B cell (primary cell): ENCODE results near the gene TMED1. TPM values are rescaled to one million over a fixed set of nuclear protein-coding genes. Genes with fewer than 3 reads are reported as not detected.
A peak's percentile ranks its signal among the peaks of the same experiment; 100 is the strongest.
"Not testable (repeated sequence)": the region's sequence is repeated elsewhere in the genome, so short reads cannot be mapped to it uniquely, and the experiment has no call there.

Experiments
- ATAC-seq: fragments of 200-7000 bp; cut with Tn5 transposase; one replicate; pipeline ENCODE4 v1.10.0; 2021; ENCODE audit warnings: low read depth, mild to moderate bottlenecking, moderate number of reproducible peaks, moderate library complexity
- CTCF ChIA-PET: fragments of 350-600 bp; sonication (Branson Sonifier 250); formaldehyde crosslinking; loops from one replicate; lab custom pipeline; 2021; ENCODE audit warnings: antibody characterized with exemption, inconsistent platforms; lab: Charles Lee
- POLR2A ChIA-PET: fragments of 350-600 bp; sonication (Branson Sonifier 250); formaldehyde crosslinking; loops from one replicate; lab custom pipeline; 2021; ENCODE audit warnings: antibody characterized with exemption; lab: Charles Lee
- DNase-seq: peaks from one replicate; pipeline ENCODE4 v3.0.0; 2013
- H2AFZ ChIP-seq: 2 replicates; pipeline ENCODE4 v1.6.1; 2012; ENCODE audit warnings: mild to moderate bottlenecking, low read depth, low read length; ENCODE audit not compliant: insufficient read depth, poor library complexity, severe bottlenecking
- H3K27ac ChIP-seq, 2 donors: 1 replicate in 1 of 2; 2 replicates in 1 of 2; pipeline ENCODE4 v1.5.1; 2012 to 2013; ENCODE audit warnings: low read length in 2 of 2, mild to moderate bottlenecking in 2 of 2, moderate library complexity in 1 of 2
- H3K27me3 ChIP-seq, 4 experiments: fragments of 200-600 bp in 1 of 4; sonication (generic) in 1 of 4; replicated peaks in 1 of 4; 1 replicate in 2 of 4; 2 replicates in 2 of 4; pipeline versions ENCODE4 v1.6.1 to v1.7.0; 2013 to 2016; ENCODE audit warnings: low read length in 3 of 4, mild to moderate bottlenecking in 2 of 4, mixed read lengths in 1 of 4, moderate library complexity in 1 of 4; ENCODE audit not compliant: insufficient read depth in 4 of 4, control insufficient read depth in 3 of 4; ENCODE audit errors: control extremely low read depth in 1 of 4
- H3K36me3 ChIP-seq, 2 experiments: replicated peaks in 1 of 2; 1 replicate in 1 of 2; 2 replicates in 1 of 2; pipeline versions ENCODE4 v1.6.1 to v1.7.1; 2013; ENCODE audit warnings: low read length in 1 of 2; ENCODE audit not compliant: insufficient read depth in 2 of 2, control insufficient read depth in 1 of 2; ENCODE audit errors: control extremely low read depth in 1 of 2, extremely low read depth in 1 of 2
- H3K4me1 ChIP-seq, 2 donors: fragments of 200-600 bp in 1 of 2; sonication (generic) in 1 of 2; 1 replicate in 1 of 2; 2 replicates in 1 of 2; pipeline versions ENCODE4 v1.5.1 to v1.6.1; 2013 to 2017; ENCODE audit warnings: low read length in 2 of 2; ENCODE audit not compliant: control insufficient read depth in 2 of 2, insufficient read depth in 2 of 2
- H3K4me2 ChIP-seq: replicated peaks from 2 replicates; pipeline ENCODE3; 2012; ENCODE audit warnings: mild to moderate bottlenecking, low read depth, low read length; ENCODE audit not compliant: poor library complexity, severe bottlenecking
- H3K4me3 ChIP-seq, 5 experiments: fragments of 200-600 bp in 1 of 5; sonication (generic) in 1 of 5; 1 replicate in 3 of 5; 2 replicates in 2 of 5; pipeline versions ENCODE4 v1.5.1 to v1.7.0; 2011 to 2016; ENCODE audit warnings: low read length in 4 of 5, mild to moderate bottlenecking in 4 of 5, low read depth in 2 of 5, control low read depth in 1 of 5, moderate library complexity in 1 of 5; ENCODE audit not compliant: insufficient read depth in 1 of 5; ENCODE audit errors: control extremely low read depth in 1 of 5, extremely low read depth in 1 of 5
- H3K79me2 ChIP-seq: fragments of 200-600 bp; sonication (generic); one replicate; pipeline ENCODE4 v1.6.0; 2016; ENCODE audit warnings: low read length; ENCODE audit not compliant: control insufficient read depth, insufficient read depth
- H3K9ac ChIP-seq: fragments of 200-600 bp; sonication (generic); 2 replicates; pipeline ENCODE4 v1.6.1; 2017; ENCODE audit warnings: mild to moderate bottlenecking, low read length, moderate library complexity
- H3K9me3 ChIP-seq, 3 donors: one replicate each; pipeline versions ENCODE4 v1.6.1 to v1.7.1; 2013; ENCODE audit warnings: low read length in 2 of 3; ENCODE audit not compliant: control insufficient read depth in 2 of 3, insufficient read depth in 1 of 3; ENCODE audit errors: control extremely low read depth in 1 of 3
- H4K20me1 ChIP-seq: 2 replicates; pipeline ENCODE4 v1.6.0; 2012; ENCODE audit warnings: mild to moderate bottlenecking, low read length; ENCODE audit not compliant: insufficient read depth, control insufficient read depth, poor library complexity, severe bottlenecking
- H3K27ac Mint-ChIP-seq: one replicate; pipeline ENCODE4 v1.8.0; 2021; ENCODE audit warnings: mixed read lengths
- H3K27me3 Mint-ChIP-seq: one replicate; pipeline ENCODE4 v1.8.0; 2021; ENCODE audit warnings: mixed read lengths
- H3K4me1 Mint-ChIP-seq: one replicate; pipeline ENCODE4 v1.8.0; 2021; ENCODE audit warnings: mixed read lengths
- H3K4me3 Mint-ChIP-seq: one replicate; pipeline ENCODE4 v1.8.0; 2021; ENCODE audit warnings: mixed read lengths
- H3K9me3 Mint-ChIP-seq: one replicate; pipeline ENCODE4 v1.8.0; 2022; ENCODE audit warnings: mixed read lengths; ENCODE audit not compliant: insufficient read depth
- CTCF ChIP-seq: fragments of 200-600 bp; IDR thresholded peaks from one replicate; pipeline ENCODE4 v1.8.0; 2022; ENCODE audit warnings: antibody characterized with exemption, mild to moderate bottlenecking
- EZH2 ChIP-seq: IDR thresholded peaks from 2 replicates; pipeline ENCODE4 v1.6.1; 2012; ENCODE audit warnings: borderline replicate concordance, low read depth, mild to moderate bottlenecking, moderate library complexity, low read length; ENCODE audit not compliant: insufficient read depth, poor library complexity, severe bottlenecking
- WGBS: methylation state at CpG from one replicate; pipeline ENCODE4 v1.1.5; 2013; ENCODE audit warnings: missing lambda C conversion rate; ENCODE audit not compliant: insufficient coverage; 5-methylcytosine and 5-hydroxymethylcytosine counted together
- intact Hi-C: fragments of 100-400 bp; cut with micrococcal nuclease; formaldehyde crosslinking; loops from one replicate; pipeline ENCODE4 v1.10.0; 2022
- polyA plus RNA-seq: library from polyadenylated mRNA; depleted of rRNA; stranded (reverse); fragments of >200 nt; gene quantifications from 2 replicates; pipeline ENCODE4 v1.2.3, GENCODE V29; 2012
- total RNA-seq, 2 donors: library from RNA; stranded (reverse); fragments of 120-200 nt in 1 of 2; gene quantifications; 1 replicate in 1 of 2; 2 replicates in 1 of 2; pipeline versions ENCODE4 v1.2.3 to v1.2.4, GENCODE V29; 2013 to 2022

TMED1 gene
- total and polyA plus RNA-seq, 2 donors (not counting 1 experiment from before 2014, with no cell fraction given): 10.8 to 14.7 TPM

DNA sequence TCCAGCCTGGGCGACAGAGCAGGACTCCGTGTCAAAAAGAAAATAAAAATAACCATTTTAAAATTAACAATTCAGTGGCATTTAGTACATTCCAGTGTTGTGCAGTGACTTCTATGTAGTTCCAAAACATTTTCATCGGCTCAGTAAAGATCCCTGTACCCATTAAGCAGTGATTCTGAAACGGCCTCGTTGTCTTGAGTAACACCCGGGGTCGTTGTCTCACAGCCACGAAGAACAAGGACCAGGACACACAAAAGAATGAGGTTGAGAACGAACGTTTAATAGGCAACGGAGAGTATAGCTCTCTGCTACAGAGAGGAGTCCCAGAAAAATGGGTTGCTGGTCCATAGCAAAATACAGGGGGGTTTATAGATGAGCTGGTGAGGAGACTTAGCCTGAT lies 2.4 kb upstream of the TMED1 start:
- Mint-ChIP-seq H3K27ac (no peak overlapping the region), H3K4me3 (no peak overlapping the region), H3K9me3 (peaks cover 6% of the 10 kb centered on the region), H3K27me3 (no peaks in the 10 kb centered on the region), H3K4me1 (peaks cover 14% of the 10 kb centered on the region)
- Histone ChIP-seq H4K20me1 (peaks cover 7% of the 10 kb centered on the region), H3K4me1 (peaks cover 7 to 17% of the 10 kb centered on the region in 2 donors), H3K27me3 (no peaks in the 10 kb centered on the region), H3K4me3 (no peak overlapping the region), H3K36me3 (no peaks in the 10 kb centered on the region), H3K79me2 (no peaks in the 10 kb centered on the region), H3K9ac (no peak overlapping the region), H3K4me2 (no peak overlapping the region), H2AFZ (no peak overlapping the region), H3K9me3 (peaks cover 1 to 31% (median 9%) of the 10 kb centered on the region in 3 donors), H3K27ac (no peak overlapping the region)
- ChIA-PET POLR2A (no interaction called here), CTCF (interaction anchor here (1.2 kb wide), 1 partner anchor 26 kb away, joined by 5 read pairs; no protein-coding TSS in a partner anchor)
- 96% methylated on average over 9 of the region's 11 CpGs for WGBS
- ATAC-seq: no peak
- peak; percentile 13 for DNase-seq
- TF ChIP-seq EZH2 (no peak), CTCF (no peak)
- intact Hi-C loops: loop anchor here (5.0 kb wide), 1 partner anchor 1021 kb away; the partner anchor contains the start of gene FBXL12

DNA sequence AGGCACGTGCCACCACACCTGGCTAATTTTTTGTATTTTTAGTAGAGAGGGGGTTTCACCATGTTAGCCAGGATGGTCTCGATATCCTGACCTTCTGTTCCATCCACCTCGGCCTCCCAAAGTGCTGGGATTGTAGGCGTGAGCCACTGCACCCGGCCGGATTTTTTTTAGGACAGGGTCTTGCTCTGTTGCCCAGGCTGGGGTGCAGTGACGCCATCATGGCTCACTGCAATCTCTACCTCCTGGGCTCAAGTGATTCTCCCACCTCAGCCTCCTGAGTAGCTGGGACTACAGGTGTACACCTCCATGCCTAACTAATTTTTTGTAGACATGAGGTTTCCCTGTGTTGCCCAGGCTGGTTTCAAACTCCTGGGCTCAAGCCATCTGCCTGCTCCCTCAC lies 1.6 kb upstream of the TMED1 start:
- 94% methylated on average over 6 of the region's 7 CpGs for WGBS
- Histone ChIP-seq H3K9me3 (peaks cover 1 to 31% (median 9%) of the 10 kb centered on the region in 3 donors), H3K4me1 (peaks cover 7 to 17% of the 10 kb centered on the region in 2 donors)
- H3K4me2 ChIP-seq, H4K20me1 ChIP-seq, H3K79me2 ChIP-seq, H3K36me3 ChIP-seq, H3K27me3 Mint-ChIP-seq, H3K27ac ChIP-seq, H3K27me3 ChIP-seq, H2AFZ ChIP-seq, H3K27ac Mint-ChIP-seq, H3K4me3 Mint-ChIP-seq, H3K9me3 Mint-ChIP-seq, H3K4me3 ChIP-seq, ATAC-seq, POLR2A ChIA-PET, H3K9ac ChIP-seq: not testable (repeated sequence)
- peak; percentile 8 for DNase-seq
- H3K4me1 Mint-ChIP-seq: peaks cover 14% of the 10 kb centered on the region
- intact Hi-C loops: loop anchor here (5.0 kb wide), 1 partner anchor 1020 kb away; the partner anchor contains the start of gene FBXL12
- CTCF ChIA-PET: interaction anchor here (0.6 to 5.0 kb wide), 5 partner anchors 9 to 735 kb away, joined by 3 to 62 read pairs (median 5); partner anchors contain the start of gene DNM2
